Posterior vena cava (tissue), 2 donors: ENCODE results near the gene VAMP5. TPM values are rescaled to one million over a fixed set of nuclear protein-coding genes. Genes with fewer than 3 reads are reported as not detected.
"Not testable (repeated sequence)": the region's sequence is repeated elsewhere in the genome, so short reads cannot be mapped to it uniquely, and the experiment has no call there.

Experiments used
- DNase-seq: peaks from one replicate; pipeline ENCODE4 v3.0.0-alpha.2; 2020; ENCODE audit warnings: low spot score
- intact Hi-C, 2 donors: fragments of 100-400 bp; cut with DNase I; formaldehyde crosslinking; loops; one replicate each; pipeline versions ENCODE4 v1.14.1 to v1.14.2; 2022 to 2023
- total RNA-seq, 2 donors: library from RNA; stranded (reverse); fragmentation: NEBNext Ultra II Directional; extraction: Animal tissue kit (Norgen Biotek cat#: 25700); gene quantifications; one replicate each; pipeline ENCODE4 v1.2.1, GENCODE V29; 2021
- donor health status: DM: yes; HTN: yes; CAD: no.
- donor health status: DM: yes; HTN: yes; CAD: no.

The VAMP5 gene
- total RNA-seq, 2 donors from 2014 or later: 79.9 to 96.2 TPM

DNA sequence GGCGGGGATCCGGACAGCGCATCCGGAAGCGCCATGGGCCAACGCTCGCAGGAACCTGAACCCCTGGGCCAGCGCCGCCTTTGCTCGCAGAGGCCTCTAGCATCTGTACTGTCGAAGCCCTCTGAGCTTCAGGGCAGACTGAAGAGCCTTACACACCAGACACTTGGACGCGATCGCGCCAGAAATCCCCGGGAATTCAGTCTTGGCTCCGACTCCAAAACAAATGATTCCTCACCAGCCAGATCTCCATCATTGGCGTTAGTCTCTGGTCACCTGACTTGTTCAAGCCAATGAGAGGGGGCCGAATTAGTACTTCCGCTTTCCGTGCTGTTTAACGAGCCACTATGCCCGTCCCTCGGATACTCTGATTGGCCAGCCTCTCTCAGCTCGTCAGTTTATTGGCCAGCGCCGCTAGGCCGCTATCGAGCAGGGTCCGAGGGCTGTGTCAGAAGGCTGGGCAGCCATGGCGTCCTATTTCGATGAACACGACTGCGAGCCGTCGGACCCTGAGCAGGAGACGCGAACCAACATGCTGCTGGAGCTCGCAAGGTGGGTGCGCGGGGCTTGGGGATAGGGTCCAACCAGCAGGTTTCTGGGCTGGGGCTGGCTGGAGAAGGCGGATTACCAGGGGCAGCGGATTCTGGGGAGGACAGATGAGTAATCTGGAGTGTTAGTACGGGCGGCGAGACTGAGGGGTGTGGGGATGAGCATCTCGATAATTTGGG, 11.2 kb downstream of the VAMP5 start, which contains the start of gene RNF181:
Gene RNF181, plus strand, starts transcription at position 445 of the 725 bp plus-strand sequence. Its CDS starts 19 bp downstream, at position 464.
- DNase-seq: peak; percentile 98
- intact Hi-C loops: no loop called here

DNA sequence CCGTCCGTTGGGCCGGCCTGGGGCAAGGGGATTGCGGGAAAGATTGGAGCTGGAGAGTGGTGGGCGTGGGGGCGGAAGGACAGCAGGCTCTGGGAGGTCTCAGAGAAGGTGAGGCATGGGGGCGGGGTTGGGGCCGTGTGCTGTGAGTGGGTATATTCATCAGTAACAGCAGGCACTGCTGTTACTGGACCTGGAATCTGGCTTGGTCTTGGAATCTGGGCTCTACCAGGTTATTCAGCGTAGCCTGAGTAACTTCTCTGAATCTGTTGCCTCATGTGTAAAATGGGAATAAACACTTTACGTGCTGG, 11.7 kb downstream of the VAMP5 start:
- intact Hi-C loops: no loop called here
- no peak for DNase-seq

DNA sequence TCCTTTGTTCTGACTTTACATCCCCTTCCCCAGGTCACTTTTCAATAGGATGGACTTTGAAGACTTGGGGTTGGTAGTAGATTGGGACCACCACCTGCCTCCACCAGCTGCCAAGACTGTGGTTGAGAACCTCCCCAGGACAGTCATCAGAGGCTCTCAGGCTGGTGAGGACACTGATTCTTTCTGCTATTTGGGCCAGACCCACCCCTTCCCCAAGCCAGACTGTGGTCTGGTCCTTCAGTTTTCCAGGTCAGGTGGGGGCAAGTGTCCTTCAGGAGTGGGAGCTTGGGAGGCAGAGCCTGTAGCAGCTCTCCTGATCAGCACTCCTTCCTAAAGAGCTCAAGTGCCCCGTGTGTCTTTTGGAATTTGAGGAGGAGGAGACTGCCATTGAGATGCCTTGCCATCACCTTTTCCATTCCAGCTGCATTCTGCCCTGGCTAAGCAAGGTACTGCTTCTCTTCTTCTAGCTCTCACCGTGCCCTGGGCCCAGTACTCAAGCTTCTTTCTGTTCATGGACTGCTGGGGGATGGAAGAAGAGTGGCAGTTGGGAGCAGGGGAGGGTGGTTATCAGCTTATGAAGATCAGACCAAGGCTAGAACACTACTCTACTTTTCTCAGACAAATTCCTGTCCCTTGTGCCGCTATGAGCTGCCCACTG, 12.4 kb downstream of the VAMP5 start:
- no peak for DNase-seq
- intact Hi-C loops: no loop called here

DNA sequence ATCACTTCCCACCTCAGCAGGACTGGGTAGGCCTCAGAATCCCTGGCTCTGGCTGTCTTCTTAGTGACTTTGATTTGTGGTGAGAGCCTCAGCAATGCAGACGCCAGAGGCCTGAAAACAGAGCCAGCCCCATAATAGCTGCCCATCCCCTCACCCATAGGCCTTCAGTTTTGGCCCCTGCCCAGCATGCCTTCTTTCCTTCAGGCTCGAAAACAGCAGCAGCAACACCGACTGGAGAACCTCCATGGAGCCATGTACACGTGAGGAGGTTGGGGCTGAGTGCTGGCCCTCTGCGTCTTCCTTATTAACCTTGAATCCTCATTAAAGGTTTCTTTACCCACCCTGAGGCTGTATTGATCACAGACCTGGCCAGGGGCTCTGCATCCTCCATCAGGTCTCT, 13.0 kb downstream of the VAMP5 start:
- no peak for DNase-seq
- intact Hi-C loops: no loop called here

DNA sequence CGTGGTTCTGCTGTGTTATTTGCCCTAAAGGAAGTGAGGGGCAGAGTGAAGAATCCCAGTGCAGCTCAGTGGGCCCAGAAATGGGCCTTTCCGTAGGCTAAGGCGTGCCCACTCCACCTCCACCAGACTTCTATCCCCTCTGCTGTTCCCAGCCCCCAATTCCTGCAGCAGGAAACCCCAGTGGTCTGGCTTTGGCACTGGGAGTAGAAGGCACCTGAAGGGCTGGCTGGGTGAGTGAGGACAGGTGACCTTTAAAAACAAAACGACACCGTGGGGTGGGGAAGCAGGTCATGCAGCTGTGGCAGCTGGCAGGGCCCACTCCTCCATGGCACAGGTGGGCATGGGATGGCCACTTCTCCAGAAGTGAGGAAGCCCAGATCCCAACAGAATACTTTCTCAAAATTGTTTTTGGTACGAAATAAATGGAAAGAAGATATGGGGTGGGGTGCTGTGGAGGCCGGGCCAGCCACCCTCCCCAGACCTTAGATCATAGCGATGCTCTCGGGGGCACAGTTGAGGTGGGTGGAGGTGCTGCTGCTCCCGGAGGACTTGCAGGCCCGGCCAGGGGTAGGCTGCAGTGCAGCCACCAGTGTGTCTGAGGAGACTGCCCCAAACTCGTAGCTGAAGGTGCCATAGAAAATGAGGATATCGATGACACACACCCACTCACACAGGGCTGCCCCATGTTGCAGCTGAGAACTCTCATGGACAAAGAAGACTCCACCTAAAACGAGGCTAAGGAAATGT, 14.5 kb downstream of the VAMP5 start:
- intact Hi-C loops: no loop called here
- no peak for DNase-seq

DNA sequence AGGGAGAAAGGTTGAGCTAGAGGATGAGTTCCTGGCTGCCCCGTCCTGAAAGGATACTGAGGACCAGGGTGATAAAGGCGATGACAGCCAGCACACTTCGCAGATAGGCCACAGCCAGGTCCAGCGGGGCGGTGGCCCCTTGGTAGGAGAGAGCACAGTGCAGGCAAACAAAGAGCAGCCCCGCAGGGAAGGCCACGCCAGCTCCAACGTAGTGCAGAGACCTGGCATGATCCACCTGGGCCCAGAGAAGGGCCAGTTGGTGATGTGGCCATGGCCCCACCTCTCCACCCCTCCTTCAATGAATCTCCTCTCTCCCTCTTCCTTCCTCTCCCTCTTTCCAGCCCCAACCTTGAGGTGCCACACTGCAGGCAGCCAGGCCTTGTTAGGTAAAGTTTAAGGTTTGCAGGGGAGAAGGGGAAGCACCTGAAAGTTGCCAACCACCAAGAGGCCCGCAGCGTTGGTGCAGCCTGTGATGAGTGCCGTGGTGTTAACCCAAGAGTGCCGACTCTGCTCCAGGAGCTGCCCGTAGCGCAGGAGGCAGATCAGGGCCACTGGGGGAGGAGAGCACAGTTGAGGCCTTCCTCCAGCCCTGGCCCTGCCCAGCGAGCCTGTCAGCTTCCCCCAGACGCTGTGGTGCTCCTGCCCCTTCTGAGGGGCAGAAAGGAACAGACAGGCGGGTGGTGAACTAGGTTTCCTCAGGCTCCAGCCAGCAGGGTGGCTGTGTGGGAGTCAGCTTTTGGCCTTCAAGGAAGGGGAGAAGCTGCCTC, 15.4 kb downstream of the VAMP5 start:
- intact Hi-C loops: loop anchor here in 1 of 2 donors (5.0 kb wide), 1 partner anchor 37 kb away; the partner anchor contains the start of gene GGCX
- DNase-seq: no peak

DNA sequence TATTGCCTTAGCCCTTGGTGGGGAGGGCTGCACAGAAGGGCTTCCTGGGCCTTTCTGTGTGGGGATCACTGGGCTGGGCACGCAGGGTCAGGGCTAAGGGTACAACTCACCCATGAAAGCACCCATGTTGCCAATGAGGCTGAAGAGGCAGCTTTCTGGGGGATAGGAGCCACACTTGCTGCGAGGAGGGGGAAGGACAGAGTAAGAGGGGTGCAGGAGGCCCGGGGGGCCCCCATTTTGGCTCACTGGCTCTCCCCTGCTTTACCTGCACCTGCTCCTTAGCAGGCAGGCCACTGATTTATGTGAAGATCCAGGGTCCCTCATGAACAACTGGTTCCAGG, 16.0 kb downstream of the VAMP5 start:
- DNase-seq: no peak
- intact Hi-C loops: loop anchor here in 1 of 2 donors (5.0 kb wide), 1 partner anchor 38 kb away; the partner anchor contains the start of gene GGCX

DNA sequence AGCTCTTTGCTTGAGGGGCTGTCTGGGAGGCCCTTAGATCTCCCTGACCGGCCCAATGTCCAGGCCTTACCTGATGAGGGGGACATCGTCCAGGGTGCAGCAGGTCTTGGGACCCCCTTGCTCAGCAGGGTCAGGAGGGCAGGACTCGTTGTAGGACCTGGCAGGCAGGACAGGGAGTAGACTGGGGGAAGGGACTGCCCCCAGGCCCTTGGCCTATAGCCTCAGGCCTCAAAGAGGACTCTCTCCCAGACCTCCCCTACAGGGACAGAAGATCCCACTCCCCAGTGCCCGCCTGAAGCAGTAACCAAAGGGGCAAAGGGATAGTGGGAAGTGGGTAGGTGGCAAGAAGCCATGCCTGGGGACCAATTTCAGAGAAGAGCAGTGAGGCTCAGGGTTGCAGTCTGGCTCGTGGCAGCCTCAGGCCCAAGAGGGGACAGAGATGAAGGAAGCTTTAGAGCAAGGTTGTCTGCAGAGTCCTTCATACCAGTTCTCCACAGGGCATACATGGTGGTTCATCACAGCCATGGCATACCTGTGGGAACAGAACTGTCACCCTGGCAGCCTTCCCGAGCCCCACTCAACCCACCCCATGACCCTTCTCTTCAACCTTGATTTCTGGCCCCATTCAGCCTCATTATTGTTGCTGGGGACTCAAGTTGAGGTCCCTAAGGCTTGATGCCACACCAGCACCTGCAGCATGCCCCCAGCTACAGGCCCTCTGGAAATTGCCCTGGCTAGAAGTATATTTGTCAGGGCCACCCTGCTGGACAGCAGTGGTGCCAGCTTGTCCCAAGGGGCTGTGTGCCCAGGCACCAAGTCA, 16.9 kb downstream of the VAMP5 start:
- DNase-seq: no peak
- intact Hi-C loops: loop anchor here in 1 of 2 donors (5.0 kb wide), 1 partner anchor 39 kb away; the partner anchor contains the start of gene GGCX

DNA sequence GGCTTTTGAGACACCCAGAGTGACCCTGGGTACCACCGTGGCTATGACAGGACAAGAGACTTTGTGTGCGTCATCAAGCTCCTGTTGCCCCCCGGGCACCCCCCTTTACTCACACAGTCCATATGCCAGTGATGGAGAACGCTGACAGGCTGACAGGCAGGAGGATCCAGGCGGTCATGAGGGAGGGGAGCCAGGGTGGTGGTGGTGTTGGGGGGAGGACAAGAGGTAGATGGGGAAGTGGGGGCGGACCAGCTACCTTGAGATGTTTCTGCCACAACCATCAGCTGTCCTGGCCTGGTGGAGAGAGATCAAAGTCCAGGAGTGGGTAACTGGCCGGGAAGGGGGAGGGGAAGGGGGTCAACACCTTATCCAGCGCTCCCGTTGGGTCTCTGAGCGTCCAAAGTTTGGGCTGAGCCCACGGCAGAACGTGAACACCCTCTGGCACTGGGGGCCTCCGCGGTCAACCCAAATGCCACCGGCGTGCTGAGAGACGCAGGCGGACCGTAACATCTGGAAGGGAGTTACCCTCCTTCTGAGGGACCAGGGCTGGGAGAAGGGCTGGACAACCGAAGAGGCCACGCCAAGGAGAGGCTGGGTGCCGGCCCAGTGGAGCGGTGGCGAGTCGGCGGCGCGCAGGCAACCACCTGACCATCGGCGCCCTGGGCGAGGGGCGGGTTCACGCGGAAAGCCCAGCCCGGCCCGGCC, 17.7 kb downstream of the VAMP5 start:
- DNase-seq: peak; percentile 92
- intact Hi-C loops: loop anchor here in 1 of 2 donors (5.0 kb wide), 1 partner anchor 40 kb away; the partner anchor contains the start of gene GGCX

DNA sequence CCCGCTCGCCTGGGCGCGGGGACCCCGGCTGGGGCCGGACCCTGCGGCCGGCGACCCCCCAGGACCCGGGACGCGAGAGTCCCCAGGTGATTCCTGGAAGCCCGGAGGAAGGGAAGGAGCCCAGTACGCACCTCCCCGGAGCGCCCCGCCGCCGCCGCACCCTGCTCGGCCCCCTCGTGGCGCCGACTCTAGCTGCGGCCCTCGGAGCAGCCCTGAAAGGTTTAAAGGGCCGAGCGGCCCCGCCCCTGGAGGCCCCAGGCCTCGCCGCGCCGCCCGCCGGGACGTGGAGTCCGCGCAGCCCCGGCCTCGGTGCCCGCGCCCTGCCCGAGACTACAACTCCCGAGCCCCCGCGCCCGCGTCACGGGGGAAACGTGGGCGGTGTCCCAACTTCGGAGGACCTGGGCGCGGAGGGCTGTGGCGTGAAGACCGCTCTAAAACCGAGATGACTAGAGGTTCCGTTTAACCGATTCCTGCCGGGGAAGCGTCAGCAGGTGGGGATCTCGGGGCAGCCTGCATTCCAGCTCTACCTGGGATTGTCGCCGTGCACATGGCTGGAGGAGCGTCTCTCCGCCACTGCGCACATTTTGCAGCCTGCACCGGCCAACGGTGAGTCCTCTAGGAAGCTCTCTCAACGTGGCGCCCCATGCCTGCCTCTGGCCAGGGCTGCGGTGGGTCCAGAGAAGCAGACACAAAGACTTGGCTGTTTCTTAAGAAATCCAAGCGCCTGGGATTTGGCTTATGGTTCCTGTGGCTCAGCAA, 18.4 kb downstream of the VAMP5 start, which contains the start of gene TMEM150A:
Gene TMEM150A, minus strand, starts transcription at position 223 of the 759 bp plus-strand sequence. CDS start 750 bp downstream, outside the sequence.
- intact Hi-C loops: loop anchor here in 1 of 2 donors (5.0 kb wide), 1 partner anchor 40 kb away; the partner anchor contains the start of gene GGCX
- peak; percentile 98 for DNase-seq

DNA sequence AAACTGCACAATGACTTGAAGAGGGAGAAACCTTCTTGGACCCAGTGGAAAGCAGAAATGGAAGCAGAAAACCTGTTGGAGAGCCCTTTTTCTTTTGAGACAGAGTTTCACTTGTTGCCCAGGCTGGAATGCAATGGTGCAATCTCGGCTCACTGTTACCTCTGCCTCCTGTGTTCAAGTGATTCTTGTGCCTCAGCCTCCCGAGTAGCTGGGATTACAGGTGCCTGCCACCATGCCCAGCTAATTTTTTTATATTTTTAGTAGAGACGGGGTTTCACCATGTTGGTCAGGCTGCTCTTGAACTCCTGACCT, 19.9 kb downstream of the VAMP5 start:
- DNase-seq: not testable (repeated sequence)
- intact Hi-C loops: loop anchor here in 1 of 2 donors (5.0 kb wide), 1 partner anchor 42 kb away; the partner anchor contains the start of gene GGCX

DNA sequence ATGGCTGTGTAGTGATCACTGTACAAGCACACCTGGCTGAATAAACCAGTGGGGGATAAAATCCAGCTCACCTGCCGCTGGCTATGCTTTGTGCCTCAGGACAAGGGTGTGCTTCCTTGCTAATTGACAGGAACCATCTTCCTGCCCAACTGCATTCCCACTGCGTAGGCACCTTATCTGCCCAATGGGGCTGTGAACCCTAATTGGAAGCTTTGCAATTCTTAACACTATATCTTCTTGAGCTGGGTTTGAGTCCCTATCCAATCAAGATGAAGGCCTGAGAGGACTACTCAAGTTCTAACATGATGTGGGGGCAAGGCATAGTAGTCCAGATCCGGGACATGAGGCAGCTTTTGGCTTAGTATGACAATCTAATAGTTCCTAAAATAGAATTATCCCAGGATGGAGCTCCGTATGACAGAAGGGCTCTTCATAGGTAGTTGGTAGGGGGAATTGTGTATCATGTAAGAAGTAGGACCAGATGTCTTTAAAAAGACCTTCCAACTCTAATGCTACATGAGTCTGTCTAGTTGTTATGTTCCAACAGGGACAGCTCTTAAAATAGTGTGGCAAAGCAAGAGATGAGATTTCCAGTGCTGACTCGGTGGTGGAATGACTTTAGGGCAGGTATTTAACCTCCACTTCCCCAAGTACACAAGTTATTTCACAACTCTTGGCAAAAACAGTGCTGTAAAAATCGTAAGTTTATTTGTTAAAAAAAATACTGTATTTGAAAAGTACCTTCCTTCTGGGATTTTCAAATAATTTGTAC, 20.5 kb downstream of the VAMP5 start:
- intact Hi-C loops: loop anchor here in 1 of 2 donors (5.0 kb wide), 1 partner anchor 42 kb away; the partner anchor contains the start of gene GGCX
- no peak for DNase-seq

DNA sequence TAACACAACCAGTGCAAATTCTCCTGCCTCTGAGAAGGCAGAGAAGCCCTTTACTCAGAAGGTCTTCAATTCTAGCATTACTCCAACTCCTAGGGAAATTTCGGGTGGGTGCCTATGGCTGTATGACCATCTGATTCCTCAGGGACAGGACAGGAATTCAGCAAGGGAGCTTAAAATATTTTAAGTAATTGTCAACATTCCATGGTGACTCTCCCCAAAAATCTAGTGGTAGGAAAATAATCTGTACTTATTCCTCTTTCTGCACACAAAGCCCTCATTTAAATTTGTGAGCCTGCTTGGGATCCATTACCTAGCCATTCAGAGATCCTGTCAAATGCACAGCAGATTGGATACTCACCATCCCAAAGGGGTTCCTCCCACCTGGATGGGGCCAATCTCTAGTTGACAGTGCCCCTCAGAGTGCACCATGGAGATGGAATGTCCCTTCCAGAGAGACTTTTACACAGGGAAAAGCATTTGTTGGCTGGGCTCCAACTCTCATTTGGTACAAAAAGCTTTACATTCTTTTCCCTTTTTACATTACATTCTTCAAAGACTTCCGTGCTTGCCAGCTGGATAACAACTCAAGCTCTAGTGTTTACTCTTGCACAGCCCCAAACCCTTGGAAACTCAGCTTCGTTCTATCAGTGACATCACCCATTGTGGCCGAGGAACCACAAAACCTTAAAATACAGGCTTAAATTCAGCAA, 21.3 kb downstream of the VAMP5 start:
- intact Hi-C loops: no loop called here

DNA sequence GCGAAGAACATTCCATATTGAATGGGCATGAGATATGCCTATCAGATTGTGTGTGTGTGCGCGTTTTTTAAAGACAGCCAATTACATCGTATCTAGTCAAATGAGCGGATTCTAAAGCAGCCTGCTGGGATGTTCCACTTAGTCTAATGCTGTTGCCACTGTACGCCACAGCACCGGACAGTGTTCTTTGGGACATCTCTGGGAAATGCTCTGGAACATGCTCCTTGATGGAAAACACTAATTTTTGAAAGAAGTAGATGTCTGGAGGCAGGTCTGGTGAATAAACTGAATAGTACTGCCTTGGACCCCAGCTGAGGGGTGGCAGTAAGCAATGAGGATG, 21.9 kb downstream of the VAMP5 start:
- intact Hi-C loops: no loop called here
- no peak for DNase-seq

More for the DNA sequence above, 21.3 kb downstream of the VAMP5 start:
- DNase-seq: peak; percentile 2

DNA sequence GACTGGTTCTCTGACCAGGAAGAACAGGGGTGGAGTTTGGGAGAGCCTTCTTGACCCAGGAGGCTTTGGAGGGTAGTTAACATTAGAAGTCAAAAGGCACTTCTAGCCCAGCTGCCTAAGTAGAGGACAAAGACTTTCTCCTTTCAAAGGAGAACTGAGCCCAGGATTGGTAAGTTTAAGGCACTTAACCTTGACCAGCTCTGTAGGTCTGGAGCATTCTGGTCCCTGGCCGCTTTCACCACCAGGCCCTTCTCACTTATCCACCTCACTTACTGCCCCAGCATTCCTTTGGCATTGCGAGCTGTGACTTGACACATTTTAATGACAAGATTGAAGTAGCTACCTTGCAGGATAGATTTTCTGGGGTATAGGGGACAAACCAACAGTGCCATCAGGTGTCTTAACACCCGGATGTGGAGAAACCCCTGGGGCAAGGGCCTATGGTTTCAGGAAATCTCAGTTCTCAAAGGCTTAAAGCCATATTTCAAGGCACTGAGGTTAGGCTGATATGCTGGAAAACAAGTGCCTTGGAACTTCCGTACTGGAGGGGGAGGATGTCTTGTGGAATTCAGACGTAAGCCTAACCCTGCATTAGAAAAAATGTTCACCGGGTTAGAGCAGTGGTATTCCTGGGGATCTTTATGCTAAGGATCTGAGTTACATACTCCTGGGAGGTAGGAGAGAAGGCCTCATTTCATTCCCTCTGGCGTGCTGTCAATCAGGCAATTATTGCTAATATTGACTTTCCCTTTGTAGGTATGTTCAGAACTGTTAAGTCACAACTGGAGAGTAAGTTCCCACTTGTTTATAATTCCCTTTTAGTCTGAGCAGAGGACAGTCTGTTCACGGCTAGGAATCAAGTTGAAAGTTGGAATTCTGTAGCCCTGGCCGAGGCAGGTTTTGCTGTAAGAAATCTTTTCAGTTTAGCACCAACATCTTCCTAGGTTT, 23.3 kb downstream of the VAMP5 start:
- no peak for DNase-seq
- intact Hi-C loops: no loop called here
